T-helper 17 cell (primary cell): Measurements from ENCODE around the gene CORIN. TPM values are rescaled to one million over a fixed set of nuclear protein-coding genes. Genes with fewer than 3 reads are reported as not detected.
A peak's percentile ranks its signal among the peaks of the same experiment; 100 is the strongest.
"Not testable (repeated sequence)": the region's sequence is repeated elsewhere in the genome, so short reads cannot be mapped to it uniquely, and the experiment has no call there.

Experiments
- ATAC-seq: fragments of 150-1000 bp; cut with Tn5 transposase; 2 replicates; pipeline ENCODE4 v1.10.0; 2021; ENCODE audit warnings: mild to moderate bottlenecking, moderate library complexity
- DNase-seq, 3 donors: peaks; one replicate each; pipeline versions ENCODE4 v3.0.0 to v3.0.0-alpha.2; 2020 to 2021
- H3K9me3 ChIP-seq: one replicate; pipeline ENCODE4 v1.7.0; 2013; ENCODE audit warnings: low read length, mild to moderate bottlenecking; ENCODE audit not compliant: control insufficient read depth, poor library complexity, severe bottlenecking
- H3K27ac Mint-ChIP-seq: one replicate; pipeline ENCODE4 v1.8.0; 2022; ENCODE audit warnings: mild to moderate bottlenecking, moderate library complexity, mixed read lengths
- H3K27me3 Mint-ChIP-seq: one replicate; pipeline ENCODE4 v1.8.0; 2022; ENCODE audit warnings: mixed read lengths
- H3K36me3 Mint-ChIP-seq: one replicate; pipeline ENCODE4 v1.8.0; 2022; ENCODE audit warnings: low read depth, mixed read lengths
- H3K4me1 Mint-ChIP-seq: one replicate; pipeline ENCODE4 v1.8.0; 2022; ENCODE audit warnings: mild to moderate bottlenecking, mixed read lengths
- H3K4me3 Mint-ChIP-seq: one replicate; pipeline ENCODE4 v1.8.0; 2022; ENCODE audit warnings: mild to moderate bottlenecking, moderate library complexity, mixed read lengths
- total RNA-seq, 4 donors: library from RNA in 2 of 4; stranded (reverse) in 2 of 4; gene quantifications; one replicate each; pipeline ENCODE4 v1.2.3 and lab custom pipeline; 2022 to 2026

CORIN gene
- total RNA-seq, 2 donors from 2014 or later = 0.07 to 0.26 TPM

DNA sequence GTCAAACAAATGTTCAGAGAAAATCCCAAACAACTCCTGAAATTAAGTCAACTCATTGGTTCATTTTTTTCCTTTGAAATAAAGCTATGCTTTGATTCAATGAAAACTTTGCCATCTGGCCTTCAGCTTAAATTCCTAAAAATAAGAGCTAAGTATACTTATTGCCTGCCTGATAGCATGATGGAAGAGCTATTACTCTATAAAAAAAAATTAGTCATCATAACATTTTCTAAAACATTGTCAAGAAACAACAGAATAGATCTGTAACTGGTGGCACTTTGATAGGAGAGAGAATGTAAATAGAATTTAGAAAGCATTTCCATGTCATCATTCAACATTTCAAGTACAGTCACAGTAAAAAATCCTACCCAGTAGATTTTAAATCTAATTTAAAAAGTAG, 136.6 kb downstream of the CORIN start:
- peaks cover 62% of the 10 kb centered on the region for H3K27me3 Mint-ChIP-seq
- ATAC-seq (no peak), DNase-seq (no peak)
- no peak overlapping the region for H3K4me3 Mint-ChIP-seq
- H3K27ac Mint-ChIP-seq = no peak overlapping the region
- peaks cover 2% of the 10 kb centered on the region for H3K9me3 ChIP-seq
- H3K4me1 Mint-ChIP-seq = no peaks in the 10 kb centered on the region
- H3K36me3 Mint-ChIP-seq = no peaks in the 10 kb centered on the region

DNA sequence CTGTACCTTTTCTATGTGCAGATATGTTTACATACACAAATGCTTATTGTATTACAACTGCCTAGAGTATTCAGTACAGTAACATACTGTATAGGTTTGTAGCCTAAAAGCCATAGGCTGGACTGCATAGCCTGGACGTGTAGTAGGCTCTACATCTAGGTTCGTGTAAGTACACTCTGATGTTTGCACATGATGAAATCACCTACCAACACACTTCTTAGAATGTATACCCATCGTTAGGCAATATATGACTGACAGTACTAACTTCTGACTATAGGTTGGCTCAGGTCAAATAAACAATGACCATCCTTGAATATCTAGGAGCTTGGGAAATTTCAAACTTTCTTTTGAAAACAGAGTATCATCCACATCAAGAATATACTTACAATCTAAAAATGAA, 139.0 kb downstream of the CORIN start:
- Mint-ChIP-seq H3K4me3 (no peak overlapping the region), H3K27me3 (peaks cover 67% of the 10 kb centered on the region), H3K27ac (no peak overlapping the region), H3K4me1 (no peaks in the 10 kb centered on the region), H3K36me3 (no peaks in the 10 kb centered on the region)
- peaks cover 2% of the 10 kb centered on the region for H3K9me3 ChIP-seq
- DNase-seq = no peak
- ATAC-seq = no peak

DNA sequence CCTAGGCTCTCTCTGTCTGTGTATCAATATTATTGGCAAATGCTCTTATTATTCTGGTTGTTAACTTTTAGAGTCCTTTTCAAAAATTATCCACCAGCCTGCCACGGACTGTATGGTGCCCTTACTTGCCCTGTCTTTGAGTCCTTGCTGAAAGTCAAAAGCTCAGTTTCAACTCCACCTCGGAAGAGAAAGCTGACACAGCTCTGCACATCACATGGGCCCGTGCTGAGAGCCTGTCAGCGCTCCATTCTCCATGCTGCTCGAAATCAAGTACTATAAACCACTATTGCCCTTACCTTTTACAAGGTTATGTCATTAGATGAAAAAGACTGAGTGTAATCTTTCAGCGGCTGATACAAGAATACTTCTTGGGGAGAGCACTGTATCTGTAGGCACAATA, 141.0 kb downstream of the CORIN start:
- no peak overlapping the region for H3K4me3 Mint-ChIP-seq
- H3K27me3 Mint-ChIP-seq = peaks cover 66% of the 10 kb centered on the region
- H3K4me1 Mint-ChIP-seq = peaks cover 2% of the 10 kb centered on the region
- no peak overlapping the region for H3K27ac Mint-ChIP-seq
- H3K36me3 Mint-ChIP-seq = no peaks in the 10 kb centered on the region
- H3K9me3 ChIP-seq = peaks cover 2% of the 10 kb centered on the region
- ATAC-seq (no peak), DNase-seq (no peak)

DNA sequence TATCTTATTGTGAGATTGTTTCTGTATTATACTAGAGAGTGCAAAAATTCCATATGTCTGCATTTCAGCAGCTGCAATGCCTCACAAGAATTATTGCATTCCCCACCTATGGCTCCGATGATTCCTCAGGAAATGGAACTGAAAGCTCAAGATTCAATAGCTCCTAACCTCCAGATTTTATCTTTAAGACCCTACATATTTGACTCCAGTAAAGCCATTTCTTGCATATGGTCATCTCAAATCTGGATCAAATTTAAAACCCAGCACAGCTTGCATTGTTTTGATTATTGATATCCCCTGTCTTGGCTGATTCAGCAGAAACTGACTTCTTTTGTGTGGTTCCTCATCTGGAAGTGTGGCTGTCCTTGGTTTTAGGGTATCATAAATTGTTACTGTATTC, 142.6 kb downstream of the CORIN start:
- peaks cover 62% of the 10 kb centered on the region for H3K27me3 Mint-ChIP-seq
- H3K9me3 ChIP-seq = peaks cover 2% of the 10 kb centered on the region
- peaks cover 4% of the 10 kb centered on the region for H3K36me3 Mint-ChIP-seq
- peaks cover 2% of the 10 kb centered on the region for H3K4me1 Mint-ChIP-seq
- no peak for ATAC-seq
- no peak overlapping the region for H3K4me3 Mint-ChIP-seq
- no peak for DNase-seq
- H3K27ac Mint-ChIP-seq = no peak overlapping the region

DNA sequence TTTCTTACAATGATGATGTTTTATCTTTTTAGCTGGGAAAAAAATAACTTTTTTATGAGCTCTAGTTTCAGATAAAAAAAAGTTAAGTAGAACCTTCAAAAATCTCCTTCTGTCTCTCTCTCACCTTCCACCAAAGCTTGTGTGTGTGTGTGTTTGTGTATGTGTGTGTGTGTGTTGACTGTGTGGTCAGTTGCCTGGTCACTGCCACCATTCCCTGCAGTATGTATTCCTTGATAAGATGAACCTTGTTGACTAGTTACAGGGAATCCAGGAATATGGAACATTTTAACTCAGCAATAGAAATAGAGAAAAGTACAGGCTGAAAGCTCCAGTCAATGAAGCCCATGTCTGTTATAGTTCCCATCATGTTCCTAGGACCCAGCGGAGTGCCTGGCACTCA, 143.5 kb downstream of the CORIN start:
- H3K27me3 Mint-ChIP-seq = peaks cover 53% of the 10 kb centered on the region
- ATAC-seq = no peak
- H3K4me3 Mint-ChIP-seq = no peak overlapping the region
- H3K36me3 Mint-ChIP-seq = peaks cover 4% of the 10 kb centered on the region
- no peak for DNase-seq
- H3K4me1 Mint-ChIP-seq = peaks cover 2% of the 10 kb centered on the region
- H3K9me3 ChIP-seq = peaks cover 2% of the 10 kb centered on the region
- no peak overlapping the region for H3K27ac Mint-ChIP-seq

DNA sequence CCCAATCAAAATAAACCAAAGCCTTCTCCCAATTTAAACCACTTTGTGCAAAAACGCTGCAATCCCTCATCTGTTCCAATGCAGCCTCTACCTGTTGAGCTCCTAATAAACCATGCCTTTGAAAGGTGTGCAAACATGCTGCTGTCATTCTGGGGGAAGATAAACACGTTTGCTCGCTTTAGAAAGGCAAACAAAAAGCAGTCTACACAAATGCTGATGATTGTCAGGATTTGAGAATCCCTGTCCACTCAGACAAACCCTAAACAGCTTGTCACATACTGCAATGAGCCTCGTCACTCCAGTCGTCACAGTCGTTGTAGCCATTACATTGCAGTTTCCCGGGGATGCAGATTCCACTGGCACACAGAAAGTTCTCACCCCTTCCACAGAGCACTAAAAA, 145.2 kb downstream of the CORIN start:
- ATAC-seq = no peak
- DNase-seq = no peak
- Mint-ChIP-seq H3K27ac (no peak overlapping the region), H3K27me3 (peaks cover 42% of the 10 kb centered on the region), H3K4me3 (no peak overlapping the region), H3K4me1 (peaks cover 4% of the 10 kb centered on the region), H3K36me3 (peaks cover 4% of the 10 kb centered on the region)
- peaks cover 2% of the 10 kb centered on the region for H3K9me3 ChIP-seq

DNA sequence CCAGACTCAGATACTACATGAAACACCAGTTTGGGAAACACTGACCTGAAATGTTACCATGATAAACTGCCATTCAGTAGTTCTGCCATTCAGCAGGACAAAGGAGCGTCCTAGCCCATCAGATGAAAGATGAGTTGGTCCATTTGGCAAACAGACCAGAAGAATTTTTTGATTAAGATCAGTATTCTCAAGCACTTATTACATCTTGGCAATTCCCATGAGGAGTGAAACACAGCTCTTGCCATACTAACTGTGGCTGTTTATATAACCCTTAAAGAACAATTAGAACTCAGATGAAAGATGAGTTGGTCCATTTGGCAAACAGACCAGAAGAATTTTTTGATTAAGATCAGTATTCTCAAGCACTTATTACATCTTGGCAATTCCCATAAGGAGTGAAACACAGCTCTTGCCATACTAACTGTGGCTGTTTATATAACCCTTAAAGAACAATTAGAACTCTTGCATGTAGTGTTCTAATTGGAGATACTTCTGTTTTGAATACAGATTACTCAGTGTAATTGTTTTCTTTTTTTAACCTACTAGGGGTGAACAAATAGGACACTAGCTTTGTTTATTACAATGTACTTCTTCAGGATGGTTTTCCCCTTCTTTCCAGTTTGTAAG, 146.0 kb downstream of the CORIN start:
- H3K36me3 Mint-ChIP-seq, DNase-seq, H3K4me1 Mint-ChIP-seq, H3K9me3 ChIP-seq, H3K4me3 Mint-ChIP-seq, ATAC-seq, H3K27ac Mint-ChIP-seq: not testable (repeated sequence)
- H3K27me3 Mint-ChIP-seq = peaks cover 35% of the 10 kb centered on the region

DNA sequence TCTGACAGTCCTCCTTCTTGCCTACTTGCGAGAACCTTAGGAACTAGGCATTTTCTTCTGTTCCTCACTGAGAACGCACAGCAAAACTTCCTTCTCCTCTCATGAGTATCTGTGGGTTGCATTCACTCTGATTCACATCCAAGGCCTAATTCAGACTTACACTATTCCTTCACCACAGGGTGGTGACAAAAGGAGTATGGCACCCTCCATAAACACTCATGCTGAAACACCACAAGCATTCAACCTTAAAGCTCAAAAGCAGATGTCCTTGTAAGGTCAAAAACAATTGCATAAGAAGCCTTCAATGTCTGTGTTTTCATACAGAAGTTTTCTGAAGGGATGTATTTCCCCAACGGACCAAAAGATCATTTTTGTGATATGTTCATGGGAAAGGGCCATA, 147.3 kb downstream of the CORIN start:
- peaks cover 26% of the 10 kb centered on the region for H3K27me3 Mint-ChIP-seq
- ATAC-seq (no peak), DNase-seq (no peak)
- H3K27ac Mint-ChIP-seq = no peak overlapping the region
- no peak overlapping the region for H3K4me3 Mint-ChIP-seq
- H3K9me3 ChIP-seq = no peaks in the 10 kb centered on the region
- peaks cover 4% of the 10 kb centered on the region for H3K36me3 Mint-ChIP-seq
- H3K4me1 Mint-ChIP-seq = peaks cover 6% of the 10 kb centered on the region

DNA sequence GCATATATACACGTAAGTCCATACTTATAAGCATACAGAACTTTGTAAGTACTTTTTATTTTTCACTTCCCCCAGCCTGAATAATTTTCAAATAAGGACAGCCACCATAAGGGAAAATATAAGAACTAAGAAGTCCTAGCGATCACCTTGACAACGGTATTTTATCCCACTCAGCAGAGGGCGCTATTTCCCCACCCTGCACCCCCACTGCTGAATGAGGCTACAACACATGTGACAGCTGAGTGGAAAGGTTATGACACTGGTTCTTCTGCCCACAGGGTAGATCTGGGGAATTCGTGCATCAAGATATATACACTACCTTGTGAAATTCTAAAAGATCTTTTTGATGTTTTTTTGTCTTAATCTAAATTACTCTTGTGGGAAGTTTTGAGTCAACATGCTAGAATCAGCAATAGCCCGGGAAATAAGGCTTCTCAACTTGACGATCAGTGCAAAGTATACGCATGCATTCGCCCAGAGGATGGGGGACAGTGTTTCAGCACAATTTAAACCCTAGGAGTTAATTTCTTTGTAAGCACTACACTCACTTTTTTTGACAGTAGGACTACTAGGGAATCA, 151.5 kb downstream of the CORIN start:
- DNase-seq = peak; percentile 15 to 60 (median 33)
- Mint-ChIP-seq H3K4me1 (peaks cover 4% of the 10 kb centered on the region), H3K27ac (no peak overlapping the region), H3K4me3 (no peak overlapping the region), H3K27me3 (peaks cover 30% of the 10 kb centered on the region), H3K36me3 (peaks cover 4% of the 10 kb centered on the region)
- ATAC-seq = peak; percentile 95
- no peaks in the 10 kb centered on the region for H3K9me3 ChIP-seq

DNA sequence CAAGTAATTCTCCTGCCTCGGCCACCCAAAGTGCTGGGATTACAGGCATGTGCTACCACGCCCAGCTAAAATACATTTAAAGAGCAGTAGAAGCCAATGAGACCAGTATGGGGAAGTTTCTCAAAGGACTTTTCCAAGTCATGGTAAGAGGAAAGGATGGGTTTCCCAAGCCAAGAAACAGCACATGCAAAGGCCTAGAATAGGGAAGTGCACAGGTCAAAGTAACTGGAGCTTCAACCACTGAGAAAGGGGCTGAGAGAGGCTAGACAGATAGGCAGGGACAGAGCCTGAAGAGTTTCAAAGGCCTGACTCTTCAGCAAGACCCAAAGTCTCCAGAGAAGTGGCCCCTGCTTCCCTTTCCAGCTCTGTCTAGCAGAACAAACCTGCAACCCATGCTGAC, 162.1 kb downstream of the CORIN start:
- DNase-seq = no peak
- Mint-ChIP-seq H3K27me3 (peaks cover 41% of the 10 kb centered on the region), H3K27ac (no peak overlapping the region), H3K36me3 (no peaks in the 10 kb centered on the region), H3K4me1 (no peaks in the 10 kb centered on the region), H3K4me3 (no peak overlapping the region)
- no peak for ATAC-seq
- no peaks in the 10 kb centered on the region for H3K9me3 ChIP-seq

DNA sequence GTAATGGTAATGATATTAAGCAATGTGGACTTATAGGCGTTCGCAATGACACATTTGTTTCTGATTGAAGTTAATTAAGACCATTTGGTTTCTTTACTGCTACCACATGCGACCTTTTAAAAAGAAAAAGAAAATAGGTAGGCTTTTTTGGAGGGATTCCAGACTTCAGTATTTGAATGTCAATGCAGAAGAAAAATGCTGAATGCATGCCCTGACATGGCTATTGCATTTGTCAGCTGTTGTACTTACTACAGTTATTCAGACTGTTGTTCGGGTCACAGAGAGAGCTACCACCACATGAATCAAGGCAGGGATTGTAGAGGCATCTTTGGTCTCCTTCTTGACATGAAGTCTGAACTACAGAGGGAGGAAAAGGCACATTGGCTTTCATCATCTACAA, 163.7 kb downstream of the CORIN start:
- peaks cover 36% of the 10 kb centered on the region for H3K27me3 Mint-ChIP-seq
- H3K9me3 ChIP-seq = no peaks in the 10 kb centered on the region
- H3K4me3 Mint-ChIP-seq = no peak overlapping the region
- no peaks in the 10 kb centered on the region for H3K4me1 Mint-ChIP-seq
- no peak for DNase-seq
- H3K27ac Mint-ChIP-seq = no peak overlapping the region
- H3K36me3 Mint-ChIP-seq = no peaks in the 10 kb centered on the region
- ATAC-seq = no peak

DNA sequence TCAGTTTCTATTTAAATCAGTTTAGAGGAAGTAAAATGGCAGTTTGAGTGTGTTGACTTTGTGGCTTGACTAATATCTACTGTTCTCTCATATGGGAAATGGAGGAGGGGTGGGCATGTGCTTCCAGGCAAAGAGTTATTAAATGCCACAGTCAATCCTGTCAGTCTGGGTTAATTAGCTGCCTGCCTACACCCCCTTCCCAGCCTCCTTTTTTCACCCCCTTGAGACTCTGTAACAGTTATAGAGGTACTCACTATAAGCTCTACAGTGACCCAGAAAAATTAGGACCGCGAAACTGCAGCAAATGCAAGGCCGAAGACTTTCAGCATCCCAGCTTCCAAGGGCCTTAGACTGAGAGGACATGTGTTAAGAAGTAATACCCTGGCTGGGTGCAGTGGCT, 165.2 kb downstream of the CORIN start:
- Mint-ChIP-seq H3K4me1 (no peaks in the 10 kb centered on the region), H3K27ac (no peak overlapping the region), H3K4me3 (no peak overlapping the region), H3K36me3 (no peaks in the 10 kb centered on the region), H3K27me3 (peaks cover 34% of the 10 kb centered on the region)
- DNase-seq (no peak), ATAC-seq (no peak)
- H3K9me3 ChIP-seq = no peaks in the 10 kb centered on the region

DNA sequence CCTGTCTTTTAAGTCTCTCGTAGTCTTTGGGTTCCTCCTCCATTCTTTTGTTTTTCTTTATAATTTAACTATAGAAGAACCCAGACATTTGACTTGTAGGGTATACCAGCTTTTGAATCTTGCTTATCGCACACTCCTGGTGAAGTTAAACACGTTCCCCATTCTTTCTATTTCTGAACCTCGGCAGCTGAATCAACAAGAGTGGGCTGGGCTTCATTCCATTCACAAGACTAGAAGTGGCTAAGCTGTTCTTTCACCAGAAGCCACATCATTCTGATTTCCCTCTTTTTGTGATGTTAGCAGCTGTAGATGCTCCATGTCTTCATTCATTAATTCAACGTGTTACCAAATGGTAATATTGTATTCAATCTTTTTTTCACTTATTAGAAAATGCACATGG, 167.9 kb downstream of the CORIN start:
- DNase-seq (no peak), ATAC-seq (no peak)
- no peak overlapping the region for H3K4me3 Mint-ChIP-seq
- H3K27me3 Mint-ChIP-seq = peaks cover 55% of the 10 kb centered on the region
- no peaks in the 10 kb centered on the region for H3K9me3 ChIP-seq
- H3K36me3 Mint-ChIP-seq = peaks cover 3% of the 10 kb centered on the region
- H3K4me1 Mint-ChIP-seq = no peaks in the 10 kb centered on the region
- no peak overlapping the region for H3K27ac Mint-ChIP-seq

DNA sequence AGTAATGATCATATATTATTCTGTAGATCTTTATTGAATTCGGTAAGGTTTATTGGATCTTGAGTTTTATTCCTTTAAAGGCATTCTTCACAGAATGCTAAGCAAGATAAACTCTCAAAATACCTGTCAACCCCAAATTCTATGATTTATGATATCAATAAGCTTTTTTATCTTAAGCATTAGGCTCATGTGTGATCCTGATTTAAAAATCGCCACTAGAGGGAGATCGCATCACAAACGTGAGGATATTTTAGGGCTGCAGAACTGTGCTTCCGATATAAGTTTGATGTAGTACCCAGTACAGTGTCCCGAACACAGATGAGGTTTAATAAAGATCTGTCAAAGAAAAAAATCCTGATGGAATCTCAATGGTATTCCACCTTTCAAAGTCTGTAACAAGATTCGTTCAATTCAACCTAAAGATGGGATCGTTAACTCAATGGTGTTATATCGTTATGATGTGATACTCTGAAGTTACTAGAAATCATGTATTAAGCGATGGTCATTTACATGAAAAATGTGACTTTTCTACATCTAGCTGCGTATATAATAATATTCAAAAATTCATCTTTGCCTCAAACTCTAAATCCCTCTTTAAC, 169.0 kb downstream of the CORIN start:
- H3K9me3 ChIP-seq = no peaks in the 10 kb centered on the region
- no peaks in the 10 kb centered on the region for H3K4me1 Mint-ChIP-seq
- peaks cover 3% of the 10 kb centered on the region for H3K36me3 Mint-ChIP-seq
- DNase-seq (no peak), ATAC-seq (peak; percentile 66)
- H3K4me3 Mint-ChIP-seq = no peak overlapping the region
- peaks cover 52% of the 10 kb centered on the region for H3K27me3 Mint-ChIP-seq
- no peak overlapping the region for H3K27ac Mint-ChIP-seq
